Upper lobe of left lung (tissue), 4 donors: ENCODE results near the gene SRCIN1.

Experiments
- EP300 ChIP-seq, 4 donors: sonication (generic); formaldehyde crosslinking; IDR thresholded peaks; one replicate each; pipeline ENCODE4 v1.5.1; 2017; ENCODE audit warnings: antibody characterized with exemption in 4 of 4, control low read depth in 2 of 4
- POLR2A ChIP-seq, 4 donors: fragments of 450-650 bp; IDR thresholded peaks; one replicate each; pipeline ENCODE4 v1.5.1; 2016 to 2017; ENCODE audit warnings: antibody characterized with exemption in 4 of 4, mild to moderate bottlenecking in 2 of 4
- POLR2AphosphoS5 ChIP-seq, 2 donors: sonication (generic); formaldehyde crosslinking; IDR thresholded peaks; one replicate each; pipeline ENCODE4 v1.5.1; 2017; ENCODE audit warnings: antibody characterized with exemption in 2 of 2
- TF ChIP-seq, protein P1 (sequence below), 6 experiments: fragments of 450-650 bp in 4 of 6; fragments of 200-600 bp in 2 of 6; sonication (generic) in 2 of 6; IDR thresholded peaks; one replicate each; pipeline ENCODE4 v1.5.1; 2016 to 2019; ENCODE audit warnings: antibody characterized with exemption in 6 of 6

GRCh38 chr17:38549285-38549684 lies 56.5 kb downstream of the SRCIN1 start:
- TF ChIP-seq, protein P1, sequence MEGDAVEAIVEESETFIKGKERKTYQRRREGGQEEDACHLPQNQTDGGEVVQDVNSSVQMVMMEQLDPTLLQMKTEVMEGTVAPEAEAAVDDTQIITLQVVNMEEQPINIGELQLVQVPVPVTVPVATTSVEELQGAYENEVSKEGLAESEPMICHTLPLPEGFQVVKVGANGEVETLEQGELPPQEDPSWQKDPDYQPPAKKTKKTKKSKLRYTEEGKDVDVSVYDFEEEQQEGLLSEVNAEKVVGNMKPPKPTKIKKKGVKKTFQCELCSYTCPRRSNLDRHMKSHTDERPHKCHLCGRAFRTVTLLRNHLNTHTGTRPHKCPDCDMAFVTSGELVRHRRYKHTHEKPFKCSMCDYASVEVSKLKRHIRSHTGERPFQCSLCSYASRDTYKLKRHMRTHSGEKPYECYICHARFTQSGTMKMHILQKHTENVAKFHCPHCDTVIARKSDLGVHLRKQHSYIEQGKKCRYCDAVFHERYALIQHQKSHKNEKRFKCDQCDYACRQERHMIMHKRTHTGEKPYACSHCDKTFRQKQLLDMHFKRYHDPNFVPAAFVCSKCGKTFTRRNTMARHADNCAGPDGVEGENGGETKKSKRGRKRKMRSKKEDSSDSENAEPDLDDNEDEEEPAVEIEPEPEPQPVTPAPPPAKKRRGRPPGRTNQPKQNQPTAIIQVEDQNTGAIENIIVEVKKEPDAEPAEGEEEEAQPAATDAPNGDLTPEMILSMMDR (IDR thresholded peaks at IDR 0.05) = no peak
- TF ChIP-seq POLR2A (IDR thresholded peaks at IDR 0.05) (no peak), EP300 (IDR thresholded peaks at IDR 0.05) (no peak), POLR2AphosphoS5 (IDR thresholded peaks at IDR 0.05) (no peak)
